ENCODE measurements around the gene CLEC4G.

CLEC4G gene

DNA sequence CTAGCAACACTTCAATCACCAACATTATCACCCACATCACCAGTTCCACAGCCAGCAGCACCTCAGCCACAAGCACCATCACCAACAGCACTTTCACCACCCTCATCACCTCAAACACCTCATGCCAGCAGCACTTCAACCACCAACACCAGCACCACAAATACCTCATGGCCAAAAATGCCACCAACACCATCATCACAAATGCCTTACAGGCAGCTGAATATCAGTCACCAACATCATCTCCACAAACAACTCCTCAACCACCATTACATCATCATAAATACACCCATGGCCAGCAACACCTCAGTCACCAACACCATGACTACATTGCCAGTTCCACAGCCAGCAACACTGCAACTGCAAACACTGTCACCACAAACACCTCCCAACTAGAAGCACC is 40.4 kb downstream of the CLEC4G start:
- peak; percentile 57 for DNase-seq

DNA sequence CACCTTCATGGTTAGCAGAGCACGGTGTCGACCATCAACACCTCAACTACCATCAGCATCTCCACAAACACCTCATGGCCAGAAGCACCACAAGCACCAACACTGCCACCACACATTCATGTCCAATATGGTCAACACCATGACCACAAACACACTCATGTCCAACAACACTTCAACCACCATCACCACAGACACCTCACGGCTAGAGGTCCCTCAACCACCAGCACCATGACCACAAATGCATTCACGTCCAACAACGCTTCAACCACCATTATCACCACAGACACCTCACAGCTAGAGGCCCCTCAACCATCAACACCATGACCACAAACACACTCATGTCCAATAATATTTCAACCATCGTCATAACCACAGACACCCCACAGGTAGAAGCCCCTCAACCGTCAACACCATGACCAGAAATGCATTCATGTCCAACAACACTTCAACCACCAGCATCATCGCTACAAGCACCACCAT is 41.1 kb downstream of the CLEC4G start:
- DNase-seq: peak; percentile 59

DNA sequence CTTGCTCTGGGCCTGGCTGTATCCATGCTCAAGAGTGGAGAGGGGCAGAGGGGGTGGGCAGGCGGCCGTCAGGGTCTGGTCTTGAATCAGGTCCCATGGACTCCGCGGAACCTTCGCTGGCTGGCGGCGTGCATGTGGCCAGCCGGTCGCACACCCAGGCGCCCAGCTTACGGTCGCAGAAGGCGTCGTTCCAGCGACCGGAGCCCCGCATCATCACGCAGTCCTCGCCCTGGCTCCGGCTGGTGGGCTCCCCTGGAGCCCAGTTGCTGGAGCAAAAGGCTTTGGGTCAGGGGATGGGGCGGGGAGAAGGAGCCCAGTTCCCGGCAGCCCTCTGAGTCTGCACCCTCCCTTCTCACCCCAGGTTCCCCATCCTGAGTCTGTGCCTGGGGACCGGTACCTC is 42.7 kb downstream of the CLEC4G start:
- no peak for DNase-seq

- no peak for DNase-seq
Measured at GRCh38 chr19:7687177-7687576, 44.7 kb downstream of the CLEC4G start.

- no peak for DNase-seq
Measured at GRCh38 chr19:7685546-7686445, 46.1 kb downstream of the CLEC4G start.

GRCh38 chr19:7682175-7682855 is 49.6 kb downstream of the CLEC4G start:
- DNase-seq: no peak

DNA sequence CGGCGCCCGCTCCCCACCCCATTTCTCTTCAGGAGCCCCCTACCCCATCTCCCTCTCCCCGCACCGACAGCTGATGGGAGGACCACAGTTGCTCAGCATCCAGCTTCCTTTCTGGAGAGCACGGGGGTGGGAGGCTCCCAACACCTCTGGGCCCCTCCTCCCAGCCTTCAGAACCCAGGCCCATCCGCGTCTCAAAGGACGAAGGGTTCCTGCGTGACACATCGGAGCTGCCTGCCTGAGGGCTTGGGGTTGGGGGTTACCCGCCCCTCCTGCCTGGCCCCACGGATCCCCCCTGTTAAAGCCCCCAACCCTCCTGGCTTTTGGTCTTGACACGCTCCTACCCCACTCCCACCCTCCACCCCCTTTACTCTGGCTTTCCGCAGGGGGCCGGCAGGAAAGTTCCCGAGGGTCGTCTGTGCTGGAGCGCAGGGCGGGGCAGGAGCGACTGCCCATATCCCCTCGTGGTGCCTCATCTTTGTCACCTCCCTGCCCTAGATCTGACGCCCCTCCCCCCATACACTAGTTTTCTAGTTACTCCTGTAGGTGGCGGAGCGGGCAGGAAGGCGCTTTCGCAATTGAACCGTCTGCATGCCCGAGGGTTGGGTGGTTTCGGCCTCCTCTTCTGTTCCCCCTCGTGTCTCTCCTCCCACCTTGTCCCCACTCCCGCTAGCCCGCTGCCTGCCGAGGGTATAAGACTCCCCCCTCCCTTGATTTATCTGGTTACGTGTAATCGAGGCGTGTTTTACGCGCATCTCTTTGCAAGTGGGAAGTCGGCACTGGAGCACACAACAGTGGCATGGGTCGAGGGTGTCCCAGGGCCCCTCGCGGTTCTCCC is 50.4 kb downstream of the CLEC4G start:
- DNase-seq: peak; percentile 90

- peak; percentile 87 for DNase-seq
Measured at GRCh38 chr19:7680606-7681339, 51.1 kb downstream of the CLEC4G start, which contains the start of gene TRAPPC5. Gene TRAPPC5, plus strand, starts transcription at chr19:7680833. Its CDS starts 1,421 bp downstream, at chr19:7682254.

GRCh38 chr19:7679771-7680605 is 51.9 kb downstream of the CLEC4G start:
- DNase-seq: no peak

GRCh38 chr19:7678971-7679751 is 52.7 kb downstream of the CLEC4G start:
- peak; percentile 82 for DNase-seq
